ENCODE data around the gene BSN.

The BSN gene

DNA sequence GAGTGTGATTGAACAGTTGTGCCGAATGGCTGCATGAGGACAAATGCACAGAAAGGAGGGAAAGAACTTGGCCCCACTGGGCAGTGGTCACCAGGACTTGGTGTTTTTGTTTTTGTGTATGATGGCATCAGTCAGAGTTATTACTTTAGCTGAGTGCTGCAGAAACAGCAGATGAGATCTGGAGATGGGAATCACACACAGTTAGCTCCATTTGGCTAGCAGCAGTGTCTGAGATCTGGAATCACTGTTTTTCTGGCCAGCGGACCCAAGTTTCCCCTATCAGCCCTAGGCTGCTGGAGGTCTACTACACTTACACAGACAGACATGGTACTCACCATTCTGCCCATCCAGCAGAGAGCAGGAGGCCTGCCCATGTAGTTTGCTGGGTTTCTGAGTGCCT lies 74.0 kb downstream of the BSN start:
- no peak for DNase-seq (ENCODE audit: low read depth)

DNA sequence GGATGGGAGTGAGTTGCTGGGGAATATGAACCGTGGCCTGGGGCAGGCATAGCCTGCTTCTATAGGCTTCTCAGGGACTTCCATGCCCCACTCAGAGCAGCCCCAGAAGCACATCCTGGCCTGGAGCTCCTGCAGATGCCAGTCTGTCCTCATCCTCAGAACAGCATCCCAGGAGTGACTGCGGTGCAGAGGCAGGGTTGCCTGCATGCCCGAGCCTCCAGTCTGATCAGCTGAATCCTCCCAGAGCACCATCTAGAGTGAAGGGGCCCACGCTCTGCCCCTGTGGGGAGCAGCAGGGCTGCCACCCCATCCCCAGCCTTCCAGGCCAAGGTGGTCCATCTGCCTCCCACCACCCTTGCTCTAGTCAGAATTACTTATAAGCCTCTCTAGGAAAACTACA lies 75.2 kb downstream of the BSN start:
- DNase-seq (ENCODE audit: low read depth), result no peak

DNA sequence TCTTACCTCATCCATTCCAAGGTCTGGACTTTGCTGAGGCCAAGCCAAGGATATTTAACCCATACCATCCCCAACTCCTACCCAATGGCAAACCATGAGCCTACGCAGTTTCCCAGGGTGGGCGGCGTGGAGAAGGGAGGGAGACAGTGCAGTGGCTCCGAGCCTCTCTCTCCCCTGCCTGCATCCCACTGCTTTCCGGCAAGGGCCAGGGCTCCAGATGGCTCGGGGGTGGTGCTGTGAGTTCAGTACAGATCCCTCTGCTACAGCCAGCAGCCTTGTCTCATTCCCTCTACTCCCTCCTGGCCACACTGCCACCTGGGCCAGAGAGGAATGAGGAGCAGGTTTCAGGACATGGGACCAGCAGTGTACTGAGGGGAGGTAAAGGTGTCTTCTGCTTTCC lies 75.6 kb downstream of the BSN start:
- DNase-seq (ENCODE audit: low read depth), result no peak

DNA sequence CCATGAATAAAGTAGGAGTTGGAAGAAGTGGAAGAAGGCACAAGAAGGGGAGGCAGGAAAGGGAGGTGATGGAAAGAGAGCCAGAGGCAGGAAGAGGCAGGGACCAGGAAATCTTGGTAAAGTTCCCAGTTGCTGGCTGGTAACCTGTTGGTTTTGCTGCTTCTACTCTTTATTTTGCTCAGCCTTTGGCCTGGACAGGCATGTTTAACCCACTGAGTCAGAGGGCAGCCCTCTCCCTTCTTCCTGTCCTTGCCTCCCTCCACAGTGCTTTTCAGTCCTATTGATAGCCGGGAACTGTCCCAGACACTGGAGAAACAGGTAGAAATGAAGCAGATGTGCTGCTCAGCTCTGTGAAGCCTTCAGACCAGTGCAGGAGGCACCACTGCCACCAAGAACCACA lies 76.5 kb downstream of the BSN start:
- DNase-seq (ENCODE audit: low read depth), result no peak

DNA sequence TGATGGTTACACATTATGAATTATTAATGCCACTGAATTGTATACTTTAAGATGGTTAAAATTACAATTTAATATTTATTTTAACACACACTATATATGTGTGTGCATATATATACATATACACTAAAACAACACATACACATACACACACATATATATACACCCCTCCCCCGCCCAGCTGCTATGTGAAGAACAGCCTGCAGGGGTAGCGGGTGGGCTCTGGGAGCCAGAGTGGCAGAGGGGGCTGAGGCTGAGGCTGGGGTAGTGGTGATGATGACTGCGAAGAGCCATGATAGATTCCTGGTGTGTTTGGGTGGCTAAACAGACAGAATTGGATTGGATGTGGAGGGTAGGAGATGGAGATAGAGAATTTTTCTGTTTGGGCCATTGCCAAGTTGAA lies 80.5 kb downstream of the BSN start:
- no peak for DNase-seq (ENCODE audit: low read depth)

DNA sequence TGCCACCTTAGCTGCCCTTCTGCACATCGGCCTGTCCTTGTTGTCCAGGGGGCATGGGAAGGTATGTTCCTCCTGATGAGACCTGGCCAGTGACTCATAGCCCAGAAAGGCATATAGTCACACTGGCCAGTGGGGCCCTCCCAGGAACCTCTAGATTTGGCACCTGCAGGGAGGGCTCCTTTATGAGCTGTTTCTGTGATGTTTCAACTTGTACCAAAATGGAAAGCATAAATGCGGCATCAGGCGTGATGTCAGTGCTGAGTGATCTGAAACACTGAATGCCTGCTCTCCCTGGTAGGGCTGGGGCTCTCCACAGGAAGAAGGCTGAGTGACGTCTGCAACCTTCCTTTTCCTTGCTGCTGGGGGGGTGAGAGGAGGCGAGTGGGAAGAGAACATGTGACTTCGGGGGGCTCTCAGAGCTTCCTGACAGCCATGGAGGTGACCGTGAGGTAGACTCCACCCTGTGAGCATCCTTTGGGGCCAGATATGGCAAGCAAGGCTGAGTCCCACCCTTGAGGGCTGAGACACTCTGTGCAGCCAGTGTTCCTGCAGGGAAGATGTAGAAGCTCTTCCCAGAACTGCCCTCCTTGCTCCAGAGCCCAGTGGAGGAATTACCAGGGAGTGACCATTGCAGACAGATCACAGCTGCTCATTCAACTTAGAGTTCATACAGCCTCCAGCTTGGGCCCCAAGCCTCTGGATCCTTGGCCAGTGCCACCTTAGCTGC lies 82.8 kb downstream of the BSN start:
- DNase-seq (ENCODE audit: low read depth), result no peak

DNA sequence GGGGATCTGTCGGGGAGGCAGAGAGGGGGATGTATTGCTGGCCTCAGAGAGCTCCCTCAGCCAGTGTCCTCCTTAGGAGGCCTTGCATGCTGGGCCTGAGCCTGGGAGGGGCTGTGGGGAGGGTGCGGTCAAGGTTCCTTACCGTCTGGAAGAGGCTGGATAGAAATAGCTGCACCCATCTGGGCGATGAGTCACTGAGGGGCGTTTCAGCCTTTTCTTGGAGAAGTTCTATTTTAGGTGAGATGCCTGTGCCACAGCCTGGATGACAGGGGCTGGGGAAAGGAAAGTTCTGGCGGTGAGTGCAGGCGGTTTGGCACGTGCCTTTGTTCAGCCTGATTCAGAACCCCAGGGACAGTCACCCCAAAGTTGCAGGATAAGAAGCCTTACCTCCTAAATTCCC lies 84.2 kb downstream of the BSN start:
- no peak for DNase-seq (ENCODE audit: low read depth)

DNA sequence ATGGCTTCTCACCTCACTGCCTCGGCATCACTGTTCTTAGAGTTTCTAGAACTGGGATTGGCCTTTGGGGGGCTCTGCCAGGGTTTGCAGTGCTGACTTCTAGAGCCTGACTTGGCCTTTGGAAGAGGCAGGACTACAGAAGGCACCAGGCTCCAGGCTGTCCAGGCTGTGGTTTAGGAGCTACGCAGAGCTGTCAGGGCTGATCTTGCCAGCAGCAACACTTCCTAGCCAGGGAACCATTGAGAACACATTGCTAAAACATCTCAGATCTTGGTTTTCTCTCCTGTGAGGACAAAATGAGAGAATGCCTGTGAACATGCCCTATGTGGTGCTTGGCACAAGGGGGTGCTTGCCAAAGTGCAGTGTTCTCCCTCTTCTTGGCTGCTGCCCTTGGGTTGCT lies 85.3 kb downstream of the BSN start:
- DNase-seq (ENCODE audit: low read depth), result no peak

DNA sequence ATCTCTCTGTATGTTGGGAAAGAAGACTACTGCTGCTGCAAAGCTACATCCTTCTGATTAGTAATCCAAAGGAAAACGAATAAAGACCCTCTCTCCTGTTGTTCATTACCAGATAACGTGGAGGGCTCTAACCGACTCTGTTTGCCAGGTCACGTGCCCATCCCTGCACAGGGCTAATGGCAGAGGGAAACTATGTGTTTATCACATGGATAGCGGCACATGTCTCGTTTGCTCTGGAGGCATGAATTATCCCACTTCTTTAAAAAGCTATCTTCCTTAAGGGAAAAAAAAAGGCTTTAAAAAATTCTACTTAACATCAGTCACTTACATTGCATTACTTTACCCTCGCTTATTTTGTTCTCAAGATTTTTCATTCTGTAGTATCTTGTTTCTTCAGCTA lies 87.0 kb downstream of the BSN start:
- no peak for DNase-seq (ENCODE audit: low read depth)

DNA sequence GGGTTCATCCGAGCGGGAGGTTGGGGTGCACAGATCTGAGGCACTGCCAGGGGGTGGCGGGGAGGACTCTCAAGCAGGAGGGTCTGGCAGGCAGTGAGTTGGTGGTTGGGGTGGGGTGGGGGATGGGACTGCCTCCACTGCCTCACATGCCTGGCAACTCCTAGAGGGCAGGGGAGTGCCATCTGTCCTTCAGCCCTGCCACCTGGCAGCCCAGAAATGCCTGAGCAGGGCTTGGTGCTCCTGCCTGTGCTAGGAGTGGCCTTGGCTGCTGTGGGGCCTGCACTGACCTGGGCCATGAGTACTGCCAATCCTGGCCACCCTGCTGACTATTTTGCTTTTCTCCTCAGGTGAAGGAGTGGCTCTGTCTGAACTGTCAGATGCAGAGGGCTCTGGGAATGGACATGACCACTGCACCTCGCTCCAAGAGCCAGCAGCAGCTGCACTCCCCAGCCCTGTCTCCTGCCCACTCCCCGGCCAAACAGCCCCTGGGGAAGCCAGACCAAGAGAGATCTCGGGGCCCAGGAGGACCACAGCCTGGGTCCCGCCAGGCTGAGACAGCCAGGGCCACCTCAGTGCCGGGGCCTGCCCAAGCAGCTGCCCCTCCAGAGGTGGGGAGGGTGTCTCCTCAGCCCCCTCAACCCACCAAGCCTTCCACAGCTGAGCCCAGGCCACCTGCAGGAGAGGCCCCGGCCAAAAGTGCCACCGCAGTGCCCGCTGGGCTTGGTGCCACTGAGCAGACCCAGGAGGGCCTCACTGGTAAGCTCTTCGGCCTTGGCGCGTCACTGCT lies 87.8 kb downstream of the BSN start:
- DNase-seq (ENCODE audit: low read depth), result no peak

DNA sequence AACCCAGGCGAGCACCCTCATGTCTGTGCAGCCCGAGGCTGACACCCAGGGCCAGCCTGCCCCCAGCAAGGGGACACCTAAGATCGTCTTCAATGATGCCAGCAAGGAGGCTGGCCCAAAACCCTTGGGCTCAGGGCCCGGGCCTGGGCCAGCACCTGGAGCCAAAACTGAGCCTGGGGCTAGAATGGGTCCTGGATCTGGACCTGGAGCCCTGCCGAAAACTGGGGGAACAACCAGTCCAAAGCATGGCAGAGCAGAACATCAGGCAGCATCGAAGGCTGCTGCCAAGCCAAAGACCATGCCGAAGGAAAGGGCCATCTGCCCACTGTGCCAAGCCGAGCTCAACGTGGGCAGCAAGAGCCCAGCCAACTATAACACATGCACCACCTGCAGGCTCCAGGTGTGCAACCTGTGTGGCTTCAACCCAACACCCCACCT lies 88.5 kb downstream of the BSN start:
- no peak for DNase-seq (ENCODE audit: low read depth)

DNA sequence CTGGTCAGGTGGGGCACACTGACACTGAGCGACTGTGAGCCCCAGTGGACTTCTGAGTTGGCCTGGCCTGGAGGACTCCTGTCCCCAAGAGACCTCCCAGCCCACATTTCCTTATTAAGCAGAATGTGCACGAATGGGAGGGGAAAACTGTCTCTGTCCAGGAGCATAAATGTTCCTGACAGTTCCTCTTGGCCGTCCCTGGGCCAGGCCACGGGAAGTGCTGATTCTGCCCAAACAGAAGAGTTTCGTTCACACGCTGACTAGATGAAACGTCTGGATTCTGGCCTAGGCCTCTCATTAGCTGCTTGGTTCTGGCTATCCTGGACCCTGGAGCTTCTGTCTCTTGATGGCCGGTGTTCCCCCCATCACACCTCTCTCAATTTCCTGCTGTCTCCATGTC lies 90.4 kb downstream of the BSN start:
- no peak for DNase-seq (ENCODE audit: low read depth)

DNA sequence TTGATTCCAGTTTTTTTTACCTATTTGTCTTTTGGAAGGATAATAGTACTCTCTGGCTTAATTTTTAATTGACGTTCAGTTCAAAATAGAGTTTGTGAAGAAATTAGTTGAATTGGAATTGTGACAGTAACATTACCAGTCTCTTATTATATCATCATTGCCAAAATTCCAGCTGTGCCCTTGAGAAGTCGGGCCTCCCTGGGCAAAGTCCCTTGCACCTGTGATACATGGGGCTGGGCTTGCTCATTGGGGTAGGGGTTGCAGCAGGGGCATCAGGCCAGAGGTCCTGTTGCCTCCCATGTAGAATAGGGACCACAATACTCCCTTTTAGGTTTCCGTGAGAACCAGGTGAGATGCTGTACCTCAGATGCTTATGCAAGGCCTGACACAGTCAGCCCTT lies 92.0 kb downstream of the BSN start:
- no peak for DNase-seq (ENCODE audit: low read depth)

DNA sequence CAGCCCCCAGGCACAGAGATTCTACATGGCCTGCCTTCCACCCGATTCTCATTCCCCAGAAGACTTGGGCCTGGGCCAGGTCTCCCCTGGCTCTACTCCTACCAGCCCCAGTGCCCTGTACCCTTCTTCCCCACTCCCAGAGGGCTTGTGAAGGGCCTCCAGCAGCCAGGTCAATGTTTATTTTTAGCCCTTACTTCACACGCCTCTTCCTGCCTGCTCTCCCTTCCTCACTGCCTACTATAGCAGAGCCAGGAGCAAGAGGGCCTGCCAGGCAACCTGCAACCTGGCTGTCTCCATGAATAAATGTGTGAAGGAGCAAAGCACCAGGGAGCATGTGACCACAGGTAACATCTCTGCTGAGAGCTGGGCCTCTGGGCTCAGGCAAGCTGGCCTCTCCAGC lies 93.5 kb downstream of the BSN start:
- no peak for DNase-seq (ENCODE audit: low read depth)

DNA sequence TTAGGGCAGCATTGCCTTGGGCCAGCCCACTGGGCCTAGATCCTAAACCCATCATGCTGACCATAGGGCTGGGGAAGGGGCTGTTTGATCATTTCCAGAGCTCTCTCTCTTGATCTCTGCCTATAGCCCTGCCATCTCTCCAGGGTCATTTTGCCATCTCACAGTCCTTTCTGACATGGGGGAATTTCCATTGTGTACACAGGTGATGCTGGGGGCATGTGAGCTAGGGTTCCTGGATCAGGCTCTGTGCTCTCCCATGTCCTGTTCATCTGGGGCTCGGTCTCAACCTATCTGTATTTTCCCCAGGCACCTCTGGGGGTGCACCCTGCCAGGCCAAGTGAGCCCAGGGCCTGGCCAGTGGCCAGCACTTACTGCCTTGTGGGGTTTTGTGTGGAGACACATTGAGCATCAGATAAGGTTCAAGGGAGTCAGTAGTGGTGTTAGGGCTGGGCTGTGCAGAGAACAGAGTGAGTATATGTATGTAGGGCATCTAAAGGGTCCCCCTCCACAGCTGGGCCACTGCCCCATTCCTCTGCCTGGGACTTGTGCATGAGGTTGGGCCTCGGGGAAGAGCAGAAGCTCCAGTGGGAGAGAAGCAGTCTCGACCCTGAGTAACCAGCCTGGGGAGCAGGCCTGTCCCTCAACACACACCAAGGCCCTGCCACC lies 94.2 kb downstream of the BSN start:
- no peak for DNase-seq (ENCODE audit: low read depth)

DNA sequence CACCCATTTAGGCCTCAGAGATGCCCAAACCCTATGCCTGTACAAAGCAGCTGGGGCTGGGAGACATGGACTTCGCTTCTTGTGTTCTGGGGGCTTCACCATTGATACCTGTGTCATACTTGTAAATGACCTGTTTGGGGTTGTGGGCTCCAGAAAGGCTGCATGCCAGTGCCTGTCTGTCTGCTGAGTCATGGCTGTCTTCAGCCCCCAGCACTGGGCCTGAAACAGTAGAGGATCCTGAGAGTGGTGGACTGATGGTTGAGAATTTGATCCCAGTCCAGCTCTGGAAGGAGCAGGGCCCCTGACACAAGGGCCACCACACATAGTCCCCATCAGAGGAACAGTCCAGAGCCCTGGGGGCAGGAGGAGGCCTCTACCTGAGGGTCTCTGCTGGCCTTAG lies 95.3 kb downstream of the BSN start:
- DNase-seq (ENCODE audit: low read depth), result no peak

DNA sequence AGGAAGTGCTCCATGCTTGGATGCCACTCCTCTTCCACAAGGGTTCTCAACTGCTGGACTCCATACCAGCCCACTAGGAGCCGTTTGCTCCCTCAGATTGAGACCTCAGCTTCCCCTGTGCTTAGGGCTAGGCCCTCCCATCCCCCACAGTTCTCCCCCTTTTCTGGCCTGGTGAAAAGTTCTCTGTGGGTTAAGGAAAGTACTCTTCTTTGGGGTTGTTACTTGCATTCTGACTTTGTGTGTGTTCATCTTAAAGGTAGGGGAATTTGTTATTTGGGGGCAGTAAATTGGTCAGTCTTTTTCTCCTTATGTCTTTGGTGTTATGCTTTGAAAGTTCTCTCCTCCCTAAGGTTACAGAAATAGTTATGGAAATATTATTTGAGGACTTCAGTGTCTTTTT lies 95.9 kb downstream of the BSN start:
- no peak for DNase-seq (ENCODE audit: low read depth)

DNA sequence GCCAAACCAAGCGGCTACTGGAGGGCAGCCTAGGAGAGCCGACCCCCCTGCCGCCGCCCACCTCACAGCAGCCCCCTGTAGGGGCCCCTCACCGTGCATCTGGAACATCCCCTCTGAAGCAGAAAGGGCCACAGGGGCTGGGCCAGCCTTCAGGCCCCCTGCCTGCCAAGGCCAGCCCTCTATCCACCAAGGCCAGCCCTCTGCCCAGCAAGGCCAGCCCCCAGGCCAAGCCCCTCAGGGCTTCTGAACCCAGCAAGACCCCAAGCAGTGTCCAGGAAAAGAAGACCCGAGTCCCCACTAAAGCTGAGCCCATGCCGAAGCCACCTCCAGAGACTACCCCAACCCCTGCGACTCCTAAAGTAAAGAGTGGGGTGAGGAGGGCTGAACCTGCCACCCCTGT lies 96.4 kb downstream of the BSN start:
- no peak for DNase-seq (ENCODE audit: low read depth)

DNA sequence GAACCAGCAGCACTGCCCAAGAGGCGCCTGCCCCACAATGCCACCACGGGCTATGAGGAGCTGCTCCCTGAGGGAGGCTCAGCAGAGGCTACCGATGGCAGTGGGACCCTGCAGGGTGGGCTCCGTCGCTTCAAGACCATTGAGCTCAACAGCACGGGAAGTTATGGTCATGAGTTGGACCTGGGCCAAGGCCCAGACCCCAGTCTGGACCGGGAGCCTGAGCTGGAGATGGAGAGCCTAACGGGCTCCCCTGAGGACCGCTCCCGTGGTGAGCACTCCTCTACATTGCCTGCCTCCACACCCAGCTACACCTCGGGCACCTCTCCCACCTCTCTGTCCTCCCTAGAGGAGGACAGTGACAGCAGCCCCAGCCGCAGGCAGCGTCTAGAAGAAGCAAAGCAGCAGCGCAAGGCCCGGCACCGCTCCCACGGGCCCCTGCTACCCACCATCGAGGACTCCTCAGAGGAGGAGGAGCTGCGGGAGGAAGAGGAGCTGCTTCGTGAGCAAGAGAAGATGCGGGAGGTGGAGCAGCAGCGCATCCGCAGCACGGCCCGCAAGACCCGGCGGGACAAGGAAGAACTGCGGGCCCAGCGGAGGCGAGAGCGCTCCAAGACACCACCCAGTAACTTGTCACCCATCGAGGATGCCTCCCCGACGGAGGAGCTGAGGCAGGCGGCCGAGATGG lies 98.1 kb downstream of the BSN start:
- no peak for DNase-seq (ENCODE audit: low read depth)

DNA sequence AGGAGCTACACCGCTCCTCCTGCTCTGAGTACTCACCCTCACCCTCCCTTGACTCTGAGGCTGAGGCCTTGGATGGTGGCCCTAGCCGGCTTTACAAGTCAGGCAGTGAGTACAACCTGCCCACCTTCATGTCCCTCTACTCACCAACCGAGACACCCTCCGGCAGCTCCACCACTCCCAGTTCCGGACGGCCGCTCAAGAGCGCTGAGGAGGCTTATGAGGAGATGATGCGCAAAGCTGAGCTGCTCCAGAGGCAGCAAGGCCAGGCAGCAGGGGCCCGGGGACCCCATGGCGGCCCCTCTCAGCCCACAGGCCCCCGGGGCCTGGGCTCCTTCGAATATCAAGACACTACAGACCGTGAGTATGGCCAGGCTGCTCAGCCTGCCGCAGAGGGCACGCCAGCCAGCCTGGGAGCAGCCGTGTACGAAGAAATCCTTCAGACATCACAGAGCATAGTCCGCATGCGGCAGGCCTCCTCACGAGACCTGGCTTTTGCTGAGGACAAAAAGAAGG lies 98.7 kb downstream of the BSN start:
- DNase-seq (ENCODE audit: low read depth), result no peak

DNA sequence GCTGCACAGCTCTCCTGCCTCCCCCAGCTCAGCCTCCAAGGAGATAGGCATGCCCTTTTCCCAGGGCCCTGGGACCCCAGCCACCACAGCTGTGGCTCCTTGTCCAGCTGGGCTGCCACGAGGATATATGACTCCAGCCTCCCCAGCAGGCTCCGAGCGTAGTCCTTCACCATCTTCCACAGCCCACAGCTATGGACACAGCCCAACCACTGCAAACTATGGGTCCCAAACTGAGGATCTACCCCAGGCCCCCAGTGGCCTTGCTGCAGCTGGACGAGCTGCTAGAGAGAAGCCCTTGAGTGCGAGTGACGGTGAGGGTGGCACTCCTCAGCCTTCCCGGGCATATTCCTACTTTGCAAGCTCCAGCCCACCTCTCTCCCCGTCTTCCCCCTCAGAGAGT lies 99.3 kb downstream of the BSN start:
- no peak for DNase-seq (ENCODE audit: low read depth)

DNA sequence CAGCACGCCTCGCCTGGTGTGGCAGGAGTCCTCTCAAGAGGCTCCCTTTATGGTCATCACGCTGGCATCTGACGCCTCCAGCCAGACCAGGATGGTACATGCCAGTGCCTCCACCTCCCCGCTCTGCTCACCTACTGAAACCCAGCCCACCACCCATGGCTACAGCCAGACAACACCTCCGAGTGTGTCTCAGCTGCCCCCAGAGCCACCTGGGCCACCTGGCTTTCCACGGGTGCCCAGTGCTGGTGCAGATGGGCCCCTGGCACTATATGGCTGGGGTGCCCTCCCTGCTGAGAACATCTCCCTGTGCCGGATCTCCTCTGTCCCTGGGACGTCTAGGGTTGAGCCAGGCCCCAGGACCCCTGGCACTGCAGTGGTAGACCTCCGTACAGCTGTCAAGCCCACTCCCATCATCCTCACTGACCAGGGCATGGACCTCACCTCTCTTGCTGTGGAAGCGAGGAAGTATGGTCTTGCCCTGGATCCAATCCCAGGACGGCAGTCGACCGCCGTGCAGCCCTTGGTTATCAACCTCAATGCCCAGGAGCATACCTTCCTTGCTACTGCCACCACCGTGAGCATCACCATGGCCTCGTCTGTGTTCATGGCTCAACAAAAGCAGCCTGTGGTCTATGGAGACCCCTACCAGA lies 100.0 kb downstream of the BSN start:
- no peak for DNase-seq (ENCODE audit: low read depth)
